ENCODE measurements around the gene TDRD1. TPM values are rescaled to one million over a fixed set of nuclear protein-coding genes. Genes with fewer than 3 reads are reported as not detected.
A peak's percentile ranks its signal among the peaks of the same experiment; 100 is the strongest.

The TDRD1 gene
- total and polyA plus RNA-seq, 5 donors from 2014 or later = 0.14 to 0.32 (median 0.25) TPM; not detected in 2

GRCh38 chr10:114258274-114258840 lies 79.2 kb downstream of the TDRD1 start:
- H3K27me3 Mint-ChIP-seq = no peaks in the 10 kb centered on the region
- no peaks in the 10 kb centered on the region for H3K4me1 ChIP-seq (ENCODE audit: control insufficient read depth, insufficient read depth, low read length, poor library complexity, severe bottlenecking)
- no peak overlapping the region for H3K27ac ChIP-seq (ENCODE audit: insufficient read depth, low read length, poor library complexity, severe bottlenecking)
- DNase-seq (peak in 1 of 3 donors; percentile 19), ATAC-seq (ENCODE audit: low read depth in 2 of 2) (no peak)
- H3K9me3 ChIP-seq (ENCODE audit: control insufficient read depth in 2 of 2, low read length in 2 of 2) = no peaks in the 10 kb centered on the region
- H3K4me3 Mint-ChIP-seq = no peak overlapping the region
- no peaks in the 10 kb centered on the region for H3K36me3 Mint-ChIP-seq
- no peak overlapping the region for H3K27ac Mint-ChIP-seq
- H3K9me3 Mint-ChIP-seq = no peaks in the 10 kb centered on the region
- H3K36me3 ChIP-seq (ENCODE audit: control insufficient read depth, insufficient read depth, low read length) = no peaks in the 10 kb centered on the region
- no peaks in the 10 kb centered on the region for H3K27me3 ChIP-seq (ENCODE audit: control insufficient read depth, insufficient read depth, low read length)
- no peak overlapping the region for H3K4me3 ChIP-seq (ENCODE audit: low read depth, low read length)
- peaks cover 0 to 11% (median 6%) of the 10 kb centered on the region in 4 donors for H3K4me1 Mint-ChIP-seq

- H3K27me3 ChIP-seq (ENCODE audit: control insufficient read depth, insufficient read depth, low read length) = no peaks in the 10 kb centered on the region
- no peaks in the 10 kb centered on the region for H3K4me1 ChIP-seq (ENCODE audit: control insufficient read depth, insufficient read depth, low read length, poor library complexity, severe bottlenecking)
- H3K27ac ChIP-seq (ENCODE audit: insufficient read depth, low read length, poor library complexity, severe bottlenecking) = no peak overlapping the region
- Mint-ChIP-seq H3K4me3 (no peak overlapping the region), H3K36me3 (no peaks in the 10 kb centered on the region), H3K27me3 (no peaks in the 10 kb centered on the region), H3K4me1 (peaks cover 0 to 11% (median 6%) of the 10 kb centered on the region in 4 donors), H3K9me3 (no peaks in the 10 kb centered on the region), H3K27ac (no peak overlapping the region)
- no peaks in the 10 kb centered on the region for H3K36me3 ChIP-seq (ENCODE audit: control insufficient read depth, insufficient read depth, low read length)
- H3K4me3 ChIP-seq (ENCODE audit: low read depth, low read length) = no peak overlapping the region
- no peak for ATAC-seq (ENCODE audit: low read depth in 2 of 2)
- no peaks in the 10 kb centered on the region for H3K9me3 ChIP-seq (ENCODE audit: control insufficient read depth in 2 of 2, low read length in 2 of 2)
- DNase-seq = no peak
These were observed 80.7 kb downstream of the TDRD1 start for GRCh38 chr10:114259824-114260223.

- H3K4me1 Mint-ChIP-seq = peaks cover 0 to 11% (median 6%) of the 10 kb centered on the region in 4 donors
- H3K4me3 Mint-ChIP-seq = no peak overlapping the region
- Histone ChIP-seq H3K27ac (ENCODE audit: insufficient read depth, low read length, poor library complexity, severe bottlenecking) (no peak overlapping the region), H3K4me3 (ENCODE audit: low read depth, low read length) (no peak overlapping the region), H3K9me3 (ENCODE audit: control insufficient read depth in 2 of 2, low read length in 2 of 2) (no peaks in the 10 kb centered on the region), H3K36me3 (ENCODE audit: control insufficient read depth, insufficient read depth, low read length) (no peaks in the 10 kb centered on the region), H3K4me1 (ENCODE audit: control insufficient read depth, insufficient read depth, low read length, poor library complexity, severe bottlenecking) (no peaks in the 10 kb centered on the region), H3K27me3 (ENCODE audit: control insufficient read depth, insufficient read depth, low read length) (no peaks in the 10 kb centered on the region)
- no peak for DNase-seq
- H3K27ac Mint-ChIP-seq = no peak overlapping the region
- H3K36me3 Mint-ChIP-seq = no peaks in the 10 kb centered on the region
- H3K9me3 Mint-ChIP-seq = no peaks in the 10 kb centered on the region
- no peaks in the 10 kb centered on the region for H3K27me3 Mint-ChIP-seq
- no peak for ATAC-seq (ENCODE audit: low read depth in 2 of 2)
These were observed 81.2 kb downstream of the TDRD1 start for GRCh38 chr10:114260366-114260765.

- Histone ChIP-seq H3K4me3 (ENCODE audit: low read depth, low read length) (no peak overlapping the region), H3K9me3 (ENCODE audit: control insufficient read depth in 2 of 2, low read length in 2 of 2) (no peaks in the 10 kb centered on the region), H3K27me3 (ENCODE audit: control insufficient read depth, insufficient read depth, low read length) (no peaks in the 10 kb centered on the region), H3K27ac (ENCODE audit: insufficient read depth, low read length, poor library complexity, severe bottlenecking) (no peak overlapping the region), H3K36me3 (ENCODE audit: control insufficient read depth, insufficient read depth, low read length) (no peaks in the 10 kb centered on the region), H3K4me1 (ENCODE audit: control insufficient read depth, insufficient read depth, low read length, poor library complexity, severe bottlenecking) (no peaks in the 10 kb centered on the region)
- H3K9me3 Mint-ChIP-seq = no peaks in the 10 kb centered on the region
- ATAC-seq (ENCODE audit: low read depth in 2 of 2) = no peak
- no peak for DNase-seq
- H3K27ac Mint-ChIP-seq = no peak overlapping the region
- peaks cover 0 to 11% (median 6%) of the 10 kb centered on the region in 4 donors for H3K4me1 Mint-ChIP-seq
- H3K36me3 Mint-ChIP-seq = no peaks in the 10 kb centered on the region
- H3K27me3 Mint-ChIP-seq = no peaks in the 10 kb centered on the region
- no peak overlapping the region for H3K4me3 Mint-ChIP-seq
These were observed 81.9 kb downstream of the TDRD1 start for GRCh38 chr10:114261076-114261475.

GRCh38 chr10:114262496-114262895 lies 83.3 kb downstream of the TDRD1 start:
- ATAC-seq (ENCODE audit: low read depth in 2 of 2) = no peak
- no peak overlapping the region for H3K4me3 ChIP-seq (ENCODE audit: low read depth, low read length)
- no peak for DNase-seq
- H3K9me3 ChIP-seq (ENCODE audit: control insufficient read depth in 2 of 2, low read length in 2 of 2) = no peaks in the 10 kb centered on the region
- Mint-ChIP-seq H3K27ac (no peak overlapping the region), H3K36me3 (no peaks in the 10 kb centered on the region), H3K27me3 (no peaks in the 10 kb centered on the region), H3K9me3 (no peaks in the 10 kb centered on the region), H3K4me3 (no peak overlapping the region), H3K4me1 (peaks cover 0 to 11% (median 6%) of the 10 kb centered on the region in 4 donors)
- no peaks in the 10 kb centered on the region for H3K4me1 ChIP-seq (ENCODE audit: control insufficient read depth, insufficient read depth, low read length, poor library complexity, severe bottlenecking)
- no peak overlapping the region for H3K27ac ChIP-seq (ENCODE audit: insufficient read depth, low read length, poor library complexity, severe bottlenecking)
- H3K36me3 ChIP-seq (ENCODE audit: control insufficient read depth, insufficient read depth, low read length) = no peaks in the 10 kb centered on the region
- H3K27me3 ChIP-seq (ENCODE audit: control insufficient read depth, insufficient read depth, low read length) = no peaks in the 10 kb centered on the region

- Histone ChIP-seq H3K9me3 (ENCODE audit: control insufficient read depth in 2 of 2, low read length in 2 of 2) (no peaks in the 10 kb centered on the region), H3K4me1 (ENCODE audit: control insufficient read depth, insufficient read depth, low read length, poor library complexity, severe bottlenecking) (no peaks in the 10 kb centered on the region), H3K27ac (ENCODE audit: insufficient read depth, low read length, poor library complexity, severe bottlenecking) (no peak overlapping the region), H3K36me3 (ENCODE audit: control insufficient read depth, insufficient read depth, low read length) (no peaks in the 10 kb centered on the region), H3K4me3 (ENCODE audit: low read depth, low read length) (no peak overlapping the region), H3K27me3 (ENCODE audit: control insufficient read depth, insufficient read depth, low read length) (no peaks in the 10 kb centered on the region)
- Mint-ChIP-seq H3K4me3 (no peak overlapping the region), H3K27ac (no peak overlapping the region), H3K9me3 (no peaks in the 10 kb centered on the region), H3K27me3 (peaks cover 6% of the 10 kb centered on the region), H3K4me1 (no peaks in the 10 kb centered on the region), H3K36me3 (no peaks in the 10 kb centered on the region)
- DNase-seq (no peak), ATAC-seq (ENCODE audit: low read depth in 2 of 2) (no peak)
These were observed 86.4 kb downstream of the TDRD1 start for GRCh38 chr10:114265392-114266053.

GRCh38 chr10:114266521-114266920 lies 87.4 kb downstream of the TDRD1 start:
- no peak overlapping the region for H3K27ac ChIP-seq (ENCODE audit: insufficient read depth, low read length, poor library complexity, severe bottlenecking)
- H3K36me3 Mint-ChIP-seq = no peaks in the 10 kb centered on the region
- ATAC-seq (ENCODE audit: low read depth in 2 of 2) = no peak
- no peak overlapping the region for H3K4me3 Mint-ChIP-seq
- no peaks in the 10 kb centered on the region for H3K4me1 Mint-ChIP-seq
- no peaks in the 10 kb centered on the region for H3K36me3 ChIP-seq (ENCODE audit: control insufficient read depth, insufficient read depth, low read length)
- H3K4me1 ChIP-seq (ENCODE audit: control insufficient read depth, insufficient read depth, low read length, poor library complexity, severe bottlenecking) = no peaks in the 10 kb centered on the region
- no peak overlapping the region for H3K27ac Mint-ChIP-seq
- H3K9me3 ChIP-seq (ENCODE audit: control insufficient read depth in 2 of 2, low read length in 2 of 2) = no peaks in the 10 kb centered on the region
- peaks cover 6% of the 10 kb centered on the region for H3K27me3 Mint-ChIP-seq
- no peak for DNase-seq
- H3K4me3 ChIP-seq (ENCODE audit: low read depth, low read length) = no peak overlapping the region
- H3K27me3 ChIP-seq (ENCODE audit: control insufficient read depth, insufficient read depth, low read length) = no peaks in the 10 kb centered on the region
- H3K9me3 Mint-ChIP-seq = no peaks in the 10 kb centered on the region
